HG03066 (cell line): ENCODE results near the gene MEN1.

ENCODE experiments used
- ATAC-seq: cut with Tn5 transposase; IDR thresholded peaks from one replicate; pipeline ENCODE4 v1.9.1; 2021; ENCODE audit warnings: low read depth; ENCODE audit not compliant: unreplicated experiment

The MEN1 gene

GRCh38 chr11:64765851-64766665 is 44.3 kb downstream of the MEN1 start:
- no peak for ATAC-seq

DNA sequence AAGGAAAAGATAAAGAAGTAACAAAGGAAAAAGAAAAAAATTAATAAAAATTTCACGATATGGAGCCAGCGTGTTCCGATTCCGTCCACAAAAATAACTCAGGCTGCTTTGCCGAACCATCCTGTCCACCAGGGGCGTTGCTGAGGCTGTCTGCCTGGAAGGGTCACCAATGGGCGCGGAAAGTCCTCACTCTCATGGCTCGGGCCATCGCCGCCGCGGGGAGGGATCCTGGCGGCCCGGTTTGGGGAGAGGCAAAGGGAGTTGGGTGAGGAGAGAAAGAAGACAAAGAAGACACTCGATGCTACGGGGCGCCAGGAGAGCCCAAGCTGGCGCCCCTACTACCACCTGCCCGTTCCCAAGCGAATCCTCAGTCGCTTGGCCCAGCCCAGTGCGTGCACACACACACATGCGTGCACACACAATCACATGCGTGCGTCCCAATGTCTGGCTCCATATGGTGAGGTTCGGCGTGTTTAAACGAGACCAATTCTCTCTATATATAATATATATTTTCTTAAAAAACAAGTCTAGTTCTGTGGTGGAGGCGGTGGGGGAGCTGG is 45.0 kb downstream of the MEN1 start:
- no peak for ATAC-seq

DNA sequence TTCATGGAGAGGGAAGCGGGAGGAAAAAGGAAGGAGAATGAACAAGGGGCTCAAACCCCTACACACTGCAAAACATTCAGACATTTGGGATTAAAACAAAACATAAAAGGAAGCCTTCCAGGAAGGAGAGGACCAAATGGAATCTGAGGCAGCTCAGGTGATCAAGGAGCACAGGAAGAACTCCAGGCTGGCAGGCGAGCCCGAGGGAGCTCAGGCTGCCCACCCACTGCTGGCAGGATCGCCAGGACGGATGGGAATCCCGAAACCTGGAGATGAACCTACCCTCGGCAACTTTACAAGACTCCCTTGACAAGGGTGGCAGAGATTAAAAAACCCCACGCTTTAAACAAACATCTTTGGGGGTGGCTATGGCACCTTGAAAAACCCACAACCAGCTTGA is 45.6 kb downstream of the MEN1 start:
- no peak for ATAC-seq

DNA sequence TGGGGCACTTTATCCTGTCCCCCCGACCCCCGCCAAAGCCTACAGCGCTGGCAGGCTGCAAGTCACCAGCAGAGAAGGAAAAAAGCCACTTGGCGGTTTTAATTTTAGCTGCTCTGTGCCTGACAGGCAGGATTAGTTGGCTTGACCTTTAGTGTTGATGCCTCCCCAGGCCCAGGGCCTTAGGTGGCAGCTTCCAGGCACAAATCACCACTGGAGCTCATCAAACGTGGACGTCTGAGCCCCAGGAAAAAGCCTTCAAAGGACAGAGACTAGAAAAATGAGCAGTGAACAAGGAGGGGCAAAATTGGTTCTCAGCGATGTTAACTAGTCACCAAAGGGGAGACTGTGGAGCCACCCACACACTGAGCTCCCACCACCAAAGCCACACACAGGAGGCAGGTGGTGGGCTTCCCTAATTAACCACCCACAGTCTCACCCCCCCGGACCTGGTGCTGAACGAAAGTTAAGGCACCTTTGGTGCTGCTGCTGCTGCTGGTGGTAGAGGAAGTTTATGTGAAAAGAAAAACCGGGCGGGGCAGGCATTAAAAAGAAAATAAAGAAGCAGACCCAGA is 46.2 kb downstream of the MEN1 start:
- ATAC-seq: no peak

GRCh38 chr11:64763526-64764039 is 46.8 kb downstream of the MEN1 start:
- no peak for ATAC-seq

GRCh38 chr11:64762674-64763525 is 47.5 kb downstream of the MEN1 start:
- no peak for ATAC-seq

DNA sequence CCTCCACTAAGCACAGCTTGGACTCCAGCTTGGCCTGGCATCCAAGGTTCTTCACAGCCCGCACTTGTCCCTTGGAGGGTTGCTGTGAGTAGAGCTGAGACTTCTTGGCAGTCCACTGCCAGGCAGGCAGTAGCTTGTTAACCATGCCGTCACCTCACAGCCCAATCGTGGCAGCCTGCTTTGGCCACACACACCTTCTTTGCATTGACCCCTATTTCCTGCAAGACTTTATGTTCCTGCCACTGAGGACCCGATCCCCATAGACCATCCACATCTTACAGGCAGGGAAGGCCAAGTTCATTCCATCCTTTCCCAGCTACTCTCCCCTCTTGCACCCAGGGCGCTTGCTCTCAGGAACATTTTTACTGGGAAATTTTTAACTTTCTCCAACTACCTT is 48.1 kb downstream of the MEN1 start:
- no peak for ATAC-seq

GRCh38 chr11:64760759-64761420 is 49.5 kb downstream of the MEN1 start:
- ATAC-seq: no peak

DNA sequence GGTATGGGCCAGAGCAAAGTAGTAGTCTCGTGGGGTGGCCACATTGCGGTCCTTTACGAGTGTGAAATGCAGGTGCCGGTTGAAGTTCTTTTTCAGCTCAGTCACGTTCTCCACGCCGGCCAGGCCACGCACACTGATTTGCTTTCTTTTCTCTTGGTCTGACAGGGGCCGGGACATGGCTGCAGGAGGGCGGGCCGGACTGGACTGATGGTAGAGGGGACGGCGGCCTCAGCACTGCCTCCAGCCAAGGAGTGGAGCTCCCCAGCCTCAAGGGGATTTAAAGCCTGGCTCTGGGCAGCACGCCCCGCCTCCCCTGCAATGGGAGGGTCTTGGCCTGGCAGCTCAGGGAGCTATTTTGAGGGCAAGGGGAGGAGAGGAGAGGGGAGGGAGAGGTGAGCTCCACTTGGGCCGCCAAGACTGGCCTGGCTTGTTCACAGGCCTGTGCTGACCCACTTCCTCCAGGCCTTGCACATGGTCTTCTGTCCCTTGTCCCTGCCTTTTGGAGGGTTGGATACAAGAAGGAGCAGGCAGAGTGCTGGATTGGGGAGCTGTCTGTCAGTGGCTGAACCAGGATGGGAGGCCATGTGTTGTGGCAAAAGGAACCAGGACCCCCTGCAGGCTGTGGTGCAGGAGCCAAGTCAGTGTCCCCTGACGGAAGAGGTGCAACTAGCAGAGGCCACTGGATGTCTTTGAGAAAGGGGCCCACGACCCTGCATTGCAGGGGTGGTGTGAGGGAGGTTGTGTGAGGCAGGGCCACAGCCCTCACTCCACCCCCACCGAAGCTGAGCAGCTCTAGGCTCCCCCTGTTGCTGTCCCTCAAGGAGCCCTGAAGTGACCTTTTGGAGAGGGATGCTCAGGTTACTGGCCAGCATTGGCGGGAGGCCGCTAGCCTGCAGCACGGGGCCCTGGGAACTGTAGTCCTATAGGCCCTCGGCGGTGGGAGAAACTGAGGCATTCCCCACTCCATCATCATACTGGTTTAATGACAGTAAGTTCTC is 50.3 kb downstream of the MEN1 start, which contains the start of gene PYGM:
TSS of gene PYGM (minus strand) at position 253 of the 998 bp plus-strand sequence. CDS start at position 177, 76 bp downstream.
- no peak for ATAC-seq

- no peak for ATAC-seq
Measured at GRCh38 chr11:64759131-64759721, 51.1 kb downstream of the MEN1 start.

DNA sequence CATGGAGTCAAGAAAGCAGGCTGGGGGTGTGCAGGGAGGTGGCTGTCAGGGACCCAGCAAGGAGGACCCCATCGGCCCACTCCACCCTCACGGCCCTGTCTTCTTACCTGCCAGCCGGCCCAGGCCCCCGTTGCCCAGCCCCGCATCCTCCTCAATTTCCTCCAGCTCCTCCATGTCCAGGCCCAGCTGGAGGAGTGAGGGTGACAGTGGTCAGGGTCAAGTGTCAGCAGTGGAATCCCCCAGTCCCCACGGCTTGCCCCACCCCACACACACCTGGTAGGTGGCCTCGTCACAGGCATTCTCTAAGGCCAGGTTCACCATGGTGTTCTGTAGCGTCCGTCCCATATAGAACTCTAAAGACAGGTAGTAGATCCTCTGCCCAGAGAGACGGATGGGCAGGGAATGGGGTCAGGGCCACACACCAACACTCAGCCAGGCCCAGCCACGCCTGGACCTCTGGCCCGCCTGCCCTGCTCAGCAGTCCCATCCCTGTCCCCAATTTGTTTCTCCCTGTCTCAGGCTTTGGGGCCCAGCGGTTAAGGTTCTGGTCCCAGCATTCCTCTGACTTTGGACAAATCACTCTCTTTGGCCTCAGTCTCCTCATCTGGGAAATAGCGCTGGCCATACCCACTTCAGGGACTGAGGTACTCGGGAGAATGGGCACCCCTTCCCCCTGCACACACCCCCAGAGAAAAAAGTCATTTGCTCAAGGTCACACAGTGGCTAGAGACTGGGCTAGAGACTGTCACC is 51.8 kb downstream of the MEN1 start:
- no peak for ATAC-seq

DNA sequence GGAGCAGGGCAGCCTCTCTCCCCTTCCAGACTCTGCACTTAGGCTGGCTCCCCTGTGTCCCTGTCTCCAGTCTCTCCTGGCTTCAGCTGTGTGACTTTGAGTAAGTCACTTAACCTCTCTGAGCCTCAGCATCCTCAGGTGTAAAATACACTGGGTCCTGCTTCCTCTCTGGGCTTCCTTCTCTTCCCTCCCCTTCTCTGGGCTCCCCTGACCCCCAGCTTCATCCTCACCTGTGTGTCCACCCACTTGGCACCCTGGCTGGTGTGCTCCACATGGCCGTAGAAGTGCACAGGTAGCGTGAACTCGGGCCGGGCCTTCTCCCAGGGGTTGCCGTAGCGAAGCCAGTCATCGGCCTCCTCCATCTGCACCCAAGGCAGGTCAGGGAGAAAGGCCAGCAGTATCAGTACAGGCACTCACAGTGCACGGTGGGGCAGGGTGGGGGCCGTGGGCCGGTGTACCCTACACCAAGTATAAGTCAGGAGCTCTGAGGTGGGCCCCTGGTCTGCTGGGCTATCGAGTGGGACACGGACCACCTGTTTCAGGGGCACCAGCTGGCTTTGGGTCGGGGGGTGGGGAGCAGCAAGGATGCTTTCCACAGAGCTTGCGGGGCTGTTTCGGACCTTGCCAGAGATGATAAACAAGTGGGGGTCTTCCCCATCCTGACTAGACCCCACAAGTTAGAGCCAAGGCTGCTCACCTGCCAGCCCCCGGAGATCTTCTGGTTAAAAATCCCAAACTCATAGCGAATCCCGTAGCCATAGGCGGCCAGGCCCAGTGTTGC is 52.6 kb downstream of the MEN1 start:
- ATAC-seq: no peak

DNA sequence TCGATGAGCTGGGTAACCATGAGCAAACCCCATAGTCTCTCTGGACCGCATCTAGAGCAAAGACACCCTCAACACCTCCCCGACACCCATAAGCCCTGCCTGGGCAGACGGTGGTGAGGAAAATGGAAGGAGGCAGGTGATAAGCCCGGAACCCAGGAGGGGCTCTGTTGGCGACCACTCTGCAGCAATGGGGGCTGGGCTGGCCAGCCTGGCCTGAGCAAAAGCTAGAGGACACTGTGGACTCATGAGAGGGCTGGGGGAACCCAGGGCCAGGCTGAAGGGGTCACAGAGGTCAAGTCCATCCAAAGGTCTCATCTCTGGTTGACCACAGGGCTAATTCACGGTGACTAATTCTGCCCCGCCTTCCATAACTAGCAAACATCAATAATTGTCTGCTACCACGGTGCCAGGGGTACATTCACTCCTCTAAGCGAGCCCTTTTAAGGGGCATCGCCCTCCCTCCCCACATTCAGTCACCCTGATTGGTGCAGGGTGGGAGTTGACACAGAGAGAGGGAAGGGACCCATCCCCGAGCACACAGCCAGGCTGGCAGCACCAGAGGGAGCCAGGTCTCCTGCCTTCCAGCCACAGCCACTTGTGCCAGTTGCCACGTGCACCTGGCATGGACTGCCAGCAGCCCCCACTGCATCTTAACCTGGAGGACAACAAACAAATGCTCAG is 54.5 kb downstream of the MEN1 start:
- no peak for ATAC-seq

DNA sequence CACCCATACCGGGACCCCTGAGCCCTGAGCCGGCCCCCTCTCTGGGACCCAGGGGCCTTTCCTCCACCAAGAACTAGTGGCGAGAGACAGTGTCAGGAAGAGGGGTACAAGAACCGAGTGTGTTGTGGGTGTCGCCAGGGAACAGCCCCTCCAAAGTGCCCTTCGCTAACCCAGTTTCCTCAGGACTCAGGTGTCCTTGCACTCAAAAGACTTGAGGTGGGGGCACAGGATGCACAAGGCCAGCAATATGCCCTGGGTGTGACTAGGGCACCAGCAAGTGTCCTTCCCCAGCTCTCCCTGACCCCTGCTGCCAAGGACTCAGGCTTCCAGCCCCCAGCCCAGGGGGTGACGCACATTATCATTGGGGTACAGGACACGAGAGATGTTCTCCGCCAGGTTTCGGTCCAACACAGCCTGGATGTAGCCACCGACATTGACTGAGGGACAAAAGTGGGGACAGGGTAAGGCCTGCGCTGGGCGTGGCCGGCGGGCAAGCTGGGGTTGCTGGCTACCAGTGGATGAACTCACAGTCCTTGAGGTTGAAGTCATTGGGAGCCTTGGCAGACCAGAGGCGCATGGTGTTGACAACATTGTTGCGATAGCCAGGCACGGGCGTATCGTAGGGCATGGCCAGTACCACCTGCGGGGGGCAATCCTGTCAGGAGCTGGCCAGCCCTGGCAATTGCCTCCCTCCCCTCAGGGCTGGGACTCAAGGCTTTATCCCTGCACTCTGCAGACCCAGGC is 55.3 kb downstream of the MEN1 start:
- no peak for ATAC-seq

DNA sequence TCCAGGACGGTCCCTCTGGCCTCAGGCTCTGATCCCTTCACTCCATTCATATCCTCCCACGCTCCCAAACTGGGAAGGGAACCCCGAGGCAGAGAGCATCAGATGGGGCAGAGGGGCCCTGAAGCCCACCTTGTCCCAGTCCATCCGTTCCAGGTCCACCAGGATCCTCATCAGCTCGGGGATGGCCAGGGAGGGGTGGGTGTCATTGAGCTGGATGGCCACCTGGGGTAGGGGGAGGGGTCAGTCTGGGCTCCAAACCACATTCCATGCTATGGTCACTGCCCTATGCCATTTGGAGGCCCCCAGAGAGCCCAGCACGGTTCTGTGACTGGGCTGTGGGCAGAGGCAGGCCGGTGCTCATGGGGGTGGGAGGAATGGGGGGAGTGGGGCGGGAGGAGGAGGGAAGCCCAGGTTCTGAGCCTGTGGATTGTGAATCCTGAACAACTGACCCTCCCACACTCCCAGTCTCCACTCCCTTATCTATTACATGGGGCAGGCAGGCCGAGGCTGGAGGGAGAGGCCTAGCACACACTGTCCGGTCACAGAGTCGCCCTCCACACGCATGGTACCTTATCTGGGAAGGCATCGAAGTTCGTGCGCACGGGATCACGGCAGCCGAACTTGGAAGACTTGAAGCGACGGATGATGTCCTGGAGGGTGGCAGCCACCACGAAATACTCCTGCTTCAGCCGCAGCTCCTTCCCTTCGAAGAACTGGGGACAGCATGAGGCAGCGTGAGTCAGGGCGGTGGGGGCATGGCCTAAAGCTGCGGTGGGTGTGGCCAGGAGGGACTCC is 56.0 kb downstream of the MEN1 start:
- ATAC-seq: no peak
